PC-3 (cell line): ENCODE results near the gene SLC13A2. TPM values are rescaled to one million over a fixed set of nuclear protein-coding genes. Genes with fewer than 3 reads are reported as not detected.

Experiments used
- ATAC-seq: fragments of 200-7000 bp; cut with Tn5 transposase; 2 replicates; pipeline ENCODE4 v1.9.1; 2020; ENCODE audit warnings: mild to moderate bottlenecking, moderate library complexity
- BruUV-seq: library from RNA; stranded (reverse); fragments of 400-500 nt; replicated peaks from 2 replicates; lab custom pipeline; 2021; lab: Mats Ljungman, UMichigan
- CTCF ChIA-PET: fragments of 300-600 bp; sonication (Branson Sonifier 250); formaldehyde crosslinking; loops from one replicate; lab custom pipeline; 2022; ENCODE audit warnings: antibody characterized with exemption; lab: Charles Lee
- POLR2A ChIA-PET: fragments of 300-600 bp; sonication (Branson Sonifier 250); formaldehyde crosslinking; loops from one replicate; lab custom pipeline; 2022; ENCODE audit warnings: antibody characterized with exemption; ENCODE audit not compliant: unreplicated experiment; lab: Charles Lee
- DNase-seq: peaks from one replicate; pipeline ENCODE4 v3.0.0-alpha.2; 2015
- H2AFZ ChIP-seq: fragments of 300-600 bp; sonication (generic); 2 replicates; pipeline ENCODE4 v1.6.0; 2016; ENCODE audit warnings: antibody characterized with exemption, low read length
- H3F3A ChIP-seq: fragments of 300-600 bp; sonication (generic); one replicate; pipeline ENCODE4 v1.6.0; 2017; ENCODE audit warnings: antibody characterized with exemption, low read length, control low read depth, mild to moderate bottlenecking; ENCODE audit not compliant: unreplicated experiment
- H3K27ac ChIP-seq: fragments of 300-600 bp; sonication (generic); 2 replicates; pipeline ENCODE4 v1.5.1; 2016; ENCODE audit warnings: mild to moderate bottlenecking, low read length
- H3K27me3 ChIP-seq: fragments of 300-600 bp; sonication (generic); 2 replicates; pipeline ENCODE4 v1.6.1; 2016; ENCODE audit warnings: low read length, mixed read lengths
- H3K36me3 ChIP-seq: fragments of 300-600 bp; sonication (generic); 2 replicates; pipeline ENCODE4 v1.6.1; 2016; ENCODE audit warnings: low read depth, mixed run types, low read length, mixed read lengths
- H3K4me1 ChIP-seq: fragments of 300-600 bp; sonication (generic); 2 replicates; pipeline ENCODE4 v1.5.1; 2016; ENCODE audit warnings: low read length; ENCODE audit not compliant: insufficient read depth
- H3K4me2 ChIP-seq: fragments of 300-600 bp; sonication (generic); 2 replicates; pipeline ENCODE4 v1.6.0; 2016; ENCODE audit warnings: low read length
- H3K4me3 ChIP-seq: fragments of 300-600 bp; sonication (generic); 2 replicates; pipeline ENCODE4 v1.5.1; 2016; ENCODE audit warnings: mild to moderate bottlenecking, low read length, mixed read lengths
- H3K79me2 ChIP-seq: fragments of 300-600 bp; sonication (generic); 2 replicates; pipeline ENCODE4 v1.6.1; 2017; ENCODE audit warnings: low read length, mixed read lengths
- H3K9ac ChIP-seq: fragments of 300-600 bp; sonication (generic); 2 replicates; pipeline ENCODE4 v1.6.0; 2016; ENCODE audit warnings: mild to moderate bottlenecking, low read length
- H3K9me2 ChIP-seq: fragments of 300-600 bp; sonication (generic); replicated peaks from 2 replicates; pipeline ENCODE4 v1.6.1; 2016; ENCODE audit warnings: mixed run types, low read length, mixed read lengths
- H3K9me3 ChIP-seq: fragments of 300-600 bp; sonication (generic); 2 replicates; pipeline ENCODE4 v1.6.1; 2016; ENCODE audit warnings: low read length, mixed read lengths
- H4K20me1 ChIP-seq: fragments of 300-600 bp; sonication (generic); 2 replicates; pipeline ENCODE4 v1.6.1; 2016; ENCODE audit warnings: low read length, mixed read lengths
- EZH2 ChIP-seq: fragments of 300-600 bp; sonication (generic); IDR thresholded peaks from one replicate; pipeline ENCODE4 v1.6.1; 2017; ENCODE audit warnings: antibody characterized with exemption, mild to moderate bottlenecking, low read length; ENCODE audit not compliant: unreplicated experiment
- EZH2phosphoT487 ChIP-seq: fragments of 300-600 bp; sonication (generic); IDR thresholded peaks from 2 replicates; pipeline ENCODE4 v1.6.1; 2018; ENCODE audit warnings: mild to moderate bottlenecking, antibody characterized with exemption, low read length, borderline replicate concordance
- intact Hi-C: fragments of 100-400 bp; cut with micrococcal nuclease; formaldehyde crosslinking; loops from 2 replicates; pipeline ENCODE4 v1.9.0; 2023
- total RNA-seq: library from RNA; depleted of rRNA; stranded (reverse); fragments of >200 nt; gene quantifications from 2 replicates; pipeline ENCODE4 v1.2.3, GENCODE V29; 2014
- TF ChIP-seq, protein P1 (sequence below): fragments of 300-600 bp; sonication (generic); conservative IDR thresholded peaks from 2 replicates; pipeline ENCODE4 v1.5.1; 2017; ENCODE audit warnings: antibody characterized with exemption, low read depth, mild to moderate bottlenecking, low read length

Gene SLC13A2
- total RNA-seq, 1 experiment from 2014 or later, result not detected

DNA sequence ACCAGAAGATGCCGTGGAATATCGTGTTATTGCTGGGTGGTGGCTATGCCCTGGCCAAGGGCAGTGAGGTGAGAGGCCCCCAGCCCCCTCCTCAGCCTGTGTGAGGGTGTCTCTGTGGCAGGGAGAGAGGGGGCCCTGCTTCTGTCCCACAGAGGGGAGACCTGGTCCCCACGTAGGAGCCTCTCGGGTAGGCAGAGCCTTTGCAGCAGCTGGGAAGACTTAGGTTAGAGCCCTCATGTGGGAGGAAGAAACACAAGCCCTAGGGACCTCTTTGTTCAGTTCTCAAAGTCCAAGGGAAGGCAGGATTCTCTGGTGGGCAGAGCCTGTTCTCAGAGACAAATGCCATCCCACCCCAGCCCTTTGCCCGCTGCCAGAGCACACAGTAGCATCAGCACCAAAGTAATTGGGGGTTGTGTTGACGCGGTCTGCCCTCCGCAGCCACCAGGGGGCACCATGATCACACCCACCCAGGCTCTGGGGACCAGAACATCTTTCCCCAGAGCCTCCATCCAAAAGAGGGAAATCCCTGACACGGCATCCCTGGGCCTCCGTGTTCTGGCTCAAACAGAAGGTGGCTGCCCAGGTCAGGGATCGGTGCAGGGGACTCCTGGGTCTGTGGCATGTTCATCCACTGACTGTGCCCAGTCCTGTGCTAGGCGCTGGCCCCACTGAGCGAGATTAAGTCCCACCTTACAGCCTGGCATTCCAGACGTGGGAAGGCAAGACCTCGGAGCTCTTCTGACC, 21.2 kb downstream of the SLC13A2 start:
- CTCF ChIA-PET, result no interaction called here
- ATAC-seq, result peak; percentile 88

DNA sequence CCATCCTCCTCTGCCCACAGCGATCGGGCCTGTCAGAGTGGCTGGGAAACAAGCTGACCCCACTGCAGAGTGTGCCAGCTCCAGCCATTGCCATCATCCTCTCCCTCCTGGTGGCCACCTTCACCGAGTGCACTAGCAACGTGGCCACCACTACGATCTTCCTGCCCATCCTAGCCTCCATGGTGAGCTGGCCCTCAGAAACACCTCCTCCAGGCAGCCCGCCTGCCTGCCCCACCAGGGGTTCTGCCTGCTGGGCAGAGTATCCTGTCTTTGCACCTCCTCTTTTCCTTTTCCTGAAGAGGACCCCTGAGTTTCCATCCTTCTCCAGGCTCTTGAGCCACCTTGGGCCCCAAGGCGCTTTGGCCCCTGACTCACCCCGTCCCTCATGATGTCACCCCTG, 22.2 kb downstream of the SLC13A2 start:
- Histone ChIP-seq H3K4me2 (no peak overlapping the region), H3K79me2 (no peaks in the 10 kb centered on the region), H3F3A (no peaks in the 10 kb centered on the region), H3K36me3 (no peaks in the 10 kb centered on the region), H3K4me1 (peaks cover 6% of the 10 kb centered on the region), H3K27me3 (no peaks in the 10 kb centered on the region), H2AFZ (no peak overlapping the region), H3K27ac (no peak overlapping the region), H3K4me3 (no peak overlapping the region), H3K9me2 (no peaks in the 10 kb centered on the region), H4K20me1 (no peaks in the 10 kb centered on the region), H3K9ac (no peak overlapping the region), H3K9me3 (no peaks in the 10 kb centered on the region)
- ATAC-seq (no peak), DNase-seq (no peak)
- ChIA-PET POLR2A (no interaction called here), CTCF (no interaction called here)
- BruUV-seq, result no TSS peak
- TF ChIP-seq, protein P1, sequence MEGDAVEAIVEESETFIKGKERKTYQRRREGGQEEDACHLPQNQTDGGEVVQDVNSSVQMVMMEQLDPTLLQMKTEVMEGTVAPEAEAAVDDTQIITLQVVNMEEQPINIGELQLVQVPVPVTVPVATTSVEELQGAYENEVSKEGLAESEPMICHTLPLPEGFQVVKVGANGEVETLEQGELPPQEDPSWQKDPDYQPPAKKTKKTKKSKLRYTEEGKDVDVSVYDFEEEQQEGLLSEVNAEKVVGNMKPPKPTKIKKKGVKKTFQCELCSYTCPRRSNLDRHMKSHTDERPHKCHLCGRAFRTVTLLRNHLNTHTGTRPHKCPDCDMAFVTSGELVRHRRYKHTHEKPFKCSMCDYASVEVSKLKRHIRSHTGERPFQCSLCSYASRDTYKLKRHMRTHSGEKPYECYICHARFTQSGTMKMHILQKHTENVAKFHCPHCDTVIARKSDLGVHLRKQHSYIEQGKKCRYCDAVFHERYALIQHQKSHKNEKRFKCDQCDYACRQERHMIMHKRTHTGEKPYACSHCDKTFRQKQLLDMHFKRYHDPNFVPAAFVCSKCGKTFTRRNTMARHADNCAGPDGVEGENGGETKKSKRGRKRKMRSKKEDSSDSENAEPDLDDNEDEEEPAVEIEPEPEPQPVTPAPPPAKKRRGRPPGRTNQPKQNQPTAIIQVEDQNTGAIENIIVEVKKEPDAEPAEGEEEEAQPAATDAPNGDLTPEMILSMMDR, result no peak
- TF ChIP-seq EZH2phosphoT487 (no peak), EZH2 (no peak)
- intact Hi-C loops, result no loop called here

More for the DNA sequence above, 21.2 kb downstream of the SLC13A2 start:
- H3K4me3 ChIP-seq, result no peak overlapping the region
- H2AFZ ChIP-seq, result no peak overlapping the region
- no peaks in the 10 kb centered on the region for H3K9me2 ChIP-seq
- no peak overlapping the region for H3K27ac ChIP-seq
- BruUV-seq, result no TSS peak
- no peak overlapping the region for H3K4me2 ChIP-seq
- H3K9me3 ChIP-seq, result no peaks in the 10 kb centered on the region
- intact Hi-C loops, result loop anchor here (1.0 kb wide), 1 partner anchor 46 kb away; no protein-coding TSS in a partner anchor
- no peaks in the 10 kb centered on the region for H3F3A ChIP-seq
- no peaks in the 10 kb centered on the region for H3K27me3 ChIP-seq
- no peak overlapping the region for H3K9ac ChIP-seq
- POLR2A ChIA-PET, result no interaction called here
- no peaks in the 10 kb centered on the region for H3K36me3 ChIP-seq
- H3K79me2 ChIP-seq, result no peaks in the 10 kb centered on the region
- TF ChIP-seq, protein P1, result peak; percentile 82
- no peak for TF ChIP-seq EZH2
- peak; percentile 66 for DNase-seq
- peaks cover 6% of the 10 kb centered on the region for H3K4me1 ChIP-seq
- no peaks in the 10 kb centered on the region for H4K20me1 ChIP-seq

DNA sequence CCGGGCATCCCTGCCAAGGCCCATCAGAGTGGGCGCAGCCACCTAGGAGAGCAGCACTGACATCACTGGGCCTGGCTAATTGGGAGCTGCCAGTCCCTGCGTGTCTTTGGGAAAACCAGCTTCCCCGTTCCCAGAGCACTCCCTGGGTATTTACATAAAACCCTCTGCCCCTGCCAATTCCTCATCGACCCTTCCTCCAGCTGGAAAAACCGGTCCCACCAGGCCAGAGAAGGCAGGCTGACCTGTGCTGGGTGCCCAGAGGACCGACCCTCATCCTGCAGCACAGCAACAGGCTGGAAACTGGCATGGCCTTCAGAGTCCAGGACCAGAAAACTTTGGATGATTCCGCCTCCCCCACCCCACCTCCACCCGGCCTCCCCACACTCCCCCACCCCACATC, 24.5 kb downstream of the SLC13A2 start:
- Histone ChIP-seq H3K9me3 (no peaks in the 10 kb centered on the region), H2AFZ (no peak overlapping the region), H3K9ac (no peak overlapping the region), H3K4me3 (no peak overlapping the region), H3K79me2 (no peaks in the 10 kb centered on the region), H3K4me2 (peak overlapping the region; percentile 37; the same call in 1 of the 2 replicates), H3K27ac (no peak overlapping the region), H3K27me3 (no peaks in the 10 kb centered on the region), H3F3A (no peaks in the 10 kb centered on the region), H3K4me1 (peaks cover 6% of the 10 kb centered on the region), H4K20me1 (no peaks in the 10 kb centered on the region), H3K36me3 (no peaks in the 10 kb centered on the region), H3K9me2 (no peaks in the 10 kb centered on the region)
- peak; percentile 58 for DNase-seq
- TF ChIP-seq, protein P1, result no peak
- TF ChIP-seq EZH2phosphoT487 (no peak), EZH2 (no peak)
- intact Hi-C loops, result no loop called here
- POLR2A ChIA-PET, result no interaction called here
- CTCF ChIA-PET, result interaction anchor here (0.5 kb wide), 1 partner anchor 25 kb away, joined by 3 read pairs; the partner anchor contains the start of gene SLC13A2
- BruUV-seq, result no TSS peak
- no peak; the same call in 1 of the 2 replicates for ATAC-seq
